Neural cell (in vitro differentiated cells): ENCODE results near the gene PALD1. TPM values are rescaled to one million over a fixed set of nuclear protein-coding genes. Genes with fewer than 3 reads are reported as not detected.

Source experiments
- H2AFZ ChIP-seq: fragments of 200-600, 300-800 bp; sonication (generic), shearing (Covaris generic); 2 replicates; pipeline ENCODE4 v1.6.0; 2014; ENCODE audit warnings: low read depth, mild to moderate bottlenecking, antibody characterized with exemption, low read length, moderate library complexity
- H3F3A ChIP-seq: fragments of 200-600 bp; shearing (Covaris generic); 2 replicates; pipeline ENCODE4 v1.6.1; 2016; ENCODE audit warnings: mild to moderate bottlenecking, moderate library complexity, mixed read lengths, antibody characterized with exemption, low read length; ENCODE audit not compliant: insufficient read depth, poor library complexity, severe bottlenecking
- H3K27ac ChIP-seq: fragments of 200-600, 300-800 bp; sonication (generic), shearing (Covaris generic); 2 replicates; pipeline ENCODE4 v1.5.1; 2014; ENCODE audit warnings: mild to moderate bottlenecking, low read length, moderate library complexity
- H3K27me3 ChIP-seq: fragments of 300-800, 200-600 bp; sonication (generic), shearing (Covaris generic); 2 replicates; pipeline ENCODE4 v1.6.0; 2014; ENCODE audit warnings: mild to moderate bottlenecking, low read depth, low read length, moderate library complexity; ENCODE audit not compliant: insufficient read depth
- H3K36me3 ChIP-seq: fragments of 300-800, 200-600 bp; sonication (generic), shearing (Covaris generic); 2 replicates; pipeline ENCODE4 v1.5.1; 2014; ENCODE audit warnings: mild to moderate bottlenecking, antibody characterized with exemption, low read length, moderate library complexity; ENCODE audit not compliant: insufficient read depth
- H3K4me2 ChIP-seq: fragments of 300-800, 200-600 bp; sonication (generic), shearing (Covaris generic); 2 replicates; pipeline ENCODE4 v1.6.0; 2014; ENCODE audit warnings: mild to moderate bottlenecking, low read length
- H3K4me3 ChIP-seq: fragments of 300-800, 200-600 bp; sonication (generic), shearing (Covaris generic); 2 replicates; pipeline ENCODE4 v1.5.1; 2014; ENCODE audit warnings: mild to moderate bottlenecking, low read length, moderate library complexity
- H3K79me2 ChIP-seq: fragments of 200-600 bp; shearing (Covaris generic); replicated peaks from 2 replicates; pipeline ENCODE4 v1.6.0; 2014; ENCODE audit warnings: mild to moderate bottlenecking, low read length, moderate library complexity; ENCODE audit not compliant: insufficient read depth
- H3K9ac ChIP-seq: fragments of 300-800, 200-600 bp; sonication (generic), shearing (Covaris generic); 2 replicates; pipeline ENCODE4 v1.6.1; 2016; ENCODE audit warnings: mild to moderate bottlenecking, low read length, mixed read lengths
- H3K9me2 ChIP-seq: fragments of 200-600 bp; shearing (Covaris generic); 2 replicates; pipeline ENCODE4 v1.6.1; 2016; ENCODE audit warnings: mild to moderate bottlenecking, low read length, mixed read lengths; ENCODE audit not compliant: insufficient read depth
- H3K9me3 ChIP-seq: fragments of 200-600, 300-800 bp; sonication (generic), shearing (Covaris generic); 2 replicates; pipeline ENCODE4 v1.6.1; 2016; ENCODE audit warnings: mild to moderate bottlenecking, mixed run types, low read length, moderate library complexity, mixed read lengths
- H4K20me1 ChIP-seq: fragments of 200-600 bp; shearing (Covaris generic); 2 replicates; pipeline ENCODE4 v1.6.1; 2016; ENCODE audit warnings: mild to moderate bottlenecking, mixed run types; ENCODE audit not compliant: insufficient read depth
- CTCF ChIP-seq: fragments of 450-650 bp; IDR thresholded peaks from 2 replicates; pipeline ENCODE4 v1.5.1; 2014; ENCODE audit warnings: antibody characterized with exemption, mild to moderate bottlenecking, moderate library complexity; ENCODE audit not compliant: poor library complexity, severe bottlenecking
- EP300 ChIP-seq: fragments of 450-650 bp; conservative IDR thresholded peaks from 2 replicates; pipeline ENCODE4 v1.6.1; 2014; ENCODE audit warnings: antibody characterized with exemption, mild to moderate bottlenecking, moderate library complexity; ENCODE audit not compliant: poor library complexity, severe bottlenecking
- EZH2 ChIP-seq: fragments of 200-600, 300-800 bp; shearing (Covaris generic), sonication (generic); IDR thresholded peaks from 2 replicates; pipeline ENCODE4 v1.6.1; 2014; ENCODE audit warnings: antibody characterized with exemption, low read length, borderline replicate concordance, mild to moderate bottlenecking; ENCODE audit not compliant: insufficient read depth, poor library complexity, severe bottlenecking
- MXI1 ChIP-seq: fragments of 450-650 bp; conservative IDR thresholded peaks from 2 replicates; pipeline ENCODE4 v1.6.1; 2014; ENCODE audit warnings: antibody characterized with exemption, mild to moderate bottlenecking; ENCODE audit not compliant: poor library complexity, severe bottlenecking
- POLR2AphosphoS5 ChIP-seq: IDR thresholded peaks from 2 replicates; pipeline ENCODE4 v1.6.1; 2012
- RAD21 ChIP-seq: fragments of 450-650 bp; conservative IDR thresholded peaks from 2 replicates; pipeline ENCODE4 v1.6.1; 2014; ENCODE audit warnings: antibody characterized with exemption, mild to moderate bottlenecking, moderate library complexity
- SMC3 ChIP-seq: fragments of 450-650 bp; conservative IDR thresholded peaks from 2 replicates; pipeline ENCODE4 v1.6.1; 2014; ENCODE audit warnings: antibody characterized with exemption, mild to moderate bottlenecking, moderate library complexity; ENCODE audit not compliant: poor library complexity
- TAF1 ChIP-seq: IDR thresholded peaks from 2 replicates; pipeline ENCODE4 v1.6.1; 2012; ENCODE audit warnings: low read depth
- polyA plus RNA-seq: library from polyadenylated mRNA; depleted of rRNA; stranded (reverse); fragments of >200 nt; gene quantifications from 2 replicates; pipeline ENCODE4 v1.2.3, GENCODE V29; 2014
- TF ChIP-seq, protein P1 (sequence below): IDR thresholded peaks from 2 replicates; pipeline ENCODE4 v1.6.1; 2012; ENCODE audit warnings: borderline replicate concordance

The PALD1 gene
- polyA plus RNA-seq, 1 donor from 2014 or later, result 1.1 TPM

DNA sequence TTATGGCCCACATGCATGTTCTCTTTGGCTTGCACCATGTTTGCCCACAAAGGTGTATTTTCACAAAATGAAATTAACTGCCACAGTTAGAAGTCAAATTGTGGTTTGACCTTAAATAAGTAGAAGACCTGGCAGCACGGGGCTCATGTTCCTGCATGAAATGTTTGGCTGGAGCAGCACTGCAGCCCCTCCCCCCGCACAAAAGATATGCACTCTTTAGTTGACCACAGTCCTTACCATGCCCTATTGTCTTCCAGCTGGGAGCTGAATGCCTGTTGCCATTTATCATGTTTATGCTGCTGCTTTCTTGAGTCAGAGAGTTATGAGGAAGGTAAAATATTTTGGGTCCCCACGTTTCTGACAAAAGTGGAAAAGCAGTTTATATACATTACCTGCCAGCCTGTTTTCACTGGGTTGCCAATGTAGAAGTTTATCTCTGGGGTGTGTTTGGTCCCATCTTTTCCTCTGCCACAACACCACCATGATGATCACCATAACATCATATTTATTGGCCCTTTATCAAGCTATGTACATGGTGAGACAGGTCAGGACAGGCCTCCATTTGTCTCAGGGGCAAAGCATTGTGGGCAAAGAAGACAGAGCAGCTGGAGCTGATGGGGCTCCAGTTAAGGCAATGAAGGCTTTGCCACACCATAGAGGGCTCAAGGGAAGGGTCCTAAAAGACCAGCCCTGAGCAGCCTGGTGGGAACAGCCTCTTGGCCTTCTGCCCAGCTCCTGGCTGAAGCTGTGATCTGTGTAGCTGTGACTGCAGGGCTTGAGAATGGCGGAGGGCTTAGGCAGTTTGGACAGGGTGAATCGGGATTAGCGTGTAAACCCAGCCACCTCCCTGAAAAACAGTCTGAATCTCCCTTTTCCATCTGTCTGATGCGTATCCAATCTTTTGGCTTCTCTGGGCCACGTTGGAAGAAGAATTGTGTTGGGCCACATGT lies 118.6 kb downstream of the PALD1 start:
- Histone ChIP-seq H3K9me2 (no peaks in the 10 kb centered on the region), H3F3A (no peaks in the 10 kb centered on the region), H3K9ac (no peak overlapping the region), H3K27ac (no peak overlapping the region), H3K9me3 (no peaks in the 10 kb centered on the region), H3K4me3 (no peak overlapping the region), H3K36me3 (no peaks in the 10 kb centered on the region), H4K20me1 (no peaks in the 10 kb centered on the region), H2AFZ (no peak overlapping the region), H3K27me3 (no peaks in the 10 kb centered on the region), H3K79me2 (no peaks in the 10 kb centered on the region), H3K4me2 (no peak overlapping the region)
- TF ChIP-seq EZH2 (no peak), EP300 (no peak), RAD21 (no peak), TAF1 (no peak), POLR2AphosphoS5 (no peak), SMC3 (no peak)

GRCh38 chr10:70597856-70598815 lies 119.6 kb downstream of the PALD1 start:
- TF ChIP-seq CTCF (no peak), SMC3 (no peak), RAD21 (no peak), EZH2 (no peak), EP300 (no peak), MXI1 (no peak), TAF1 (no peak), POLR2AphosphoS5 (no peak)
- TF ChIP-seq, protein P1, sequence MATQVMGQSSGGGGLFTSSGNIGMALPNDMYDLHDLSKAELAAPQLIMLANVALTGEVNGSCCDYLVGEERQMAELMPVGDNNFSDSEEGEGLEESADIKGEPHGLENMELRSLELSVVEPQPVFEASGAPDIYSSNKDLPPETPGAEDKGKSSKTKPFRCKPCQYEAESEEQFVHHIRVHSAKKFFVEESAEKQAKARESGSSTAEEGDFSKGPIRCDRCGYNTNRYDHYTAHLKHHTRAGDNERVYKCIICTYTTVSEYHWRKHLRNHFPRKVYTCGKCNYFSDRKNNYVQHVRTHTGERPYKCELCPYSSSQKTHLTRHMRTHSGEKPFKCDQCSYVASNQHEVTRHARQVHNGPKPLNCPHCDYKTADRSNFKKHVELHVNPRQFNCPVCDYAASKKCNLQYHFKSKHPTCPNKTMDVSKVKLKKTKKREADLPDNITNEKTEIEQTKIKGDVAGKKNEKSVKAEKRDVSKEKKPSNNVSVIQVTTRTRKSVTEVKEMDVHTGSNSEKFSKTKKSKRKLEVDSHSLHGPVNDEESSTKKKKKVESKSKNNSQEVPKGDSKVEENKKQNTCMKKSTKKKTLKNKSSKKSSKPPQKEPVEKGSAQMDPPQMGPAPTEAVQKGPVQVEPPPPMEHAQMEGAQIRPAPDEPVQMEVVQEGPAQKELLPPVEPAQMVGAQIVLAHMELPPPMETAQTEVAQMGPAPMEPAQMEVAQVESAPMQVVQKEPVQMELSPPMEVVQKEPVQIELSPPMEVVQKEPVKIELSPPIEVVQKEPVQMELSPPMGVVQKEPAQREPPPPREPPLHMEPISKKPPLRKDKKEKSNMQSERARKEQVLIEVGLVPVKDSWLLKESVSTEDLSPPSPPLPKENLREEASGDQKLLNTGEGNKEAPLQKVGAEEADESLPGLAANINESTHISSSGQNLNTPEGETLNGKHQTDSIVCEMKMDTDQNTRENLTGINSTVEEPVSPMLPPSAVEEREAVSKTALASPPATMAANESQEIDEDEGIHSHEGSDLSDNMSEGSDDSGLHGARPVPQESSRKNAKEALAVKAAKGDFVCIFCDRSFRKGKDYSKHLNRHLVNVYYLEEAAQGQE, result no peak
- Histone ChIP-seq H3K79me2 (no peaks in the 10 kb centered on the region), H4K20me1 (no peaks in the 10 kb centered on the region), H3K9ac (no peak overlapping the region), H3F3A (no peaks in the 10 kb centered on the region), H2AFZ (no peak overlapping the region), H3K36me3 (no peaks in the 10 kb centered on the region), H3K4me3 (no peak overlapping the region), H3K27ac (no peak overlapping the region), H3K9me2 (no peaks in the 10 kb centered on the region), H3K9me3 (no peaks in the 10 kb centered on the region), H3K4me2 (no peak overlapping the region), H3K27me3 (no peaks in the 10 kb centered on the region)
